ENCODE data around the gene RBMS2. TPM values are rescaled to one million over a fixed set of nuclear protein-coding genes. Genes with fewer than 3 reads are reported as not detected.

The RBMS2 gene
- total and polyA plus RNA-seq, 10 of the 15 experiments (the other 5 are each of a cell fraction or from before 2014, with no cell fraction given): 0.56 to 7.1 (median 2.4) TPM

DNA sequence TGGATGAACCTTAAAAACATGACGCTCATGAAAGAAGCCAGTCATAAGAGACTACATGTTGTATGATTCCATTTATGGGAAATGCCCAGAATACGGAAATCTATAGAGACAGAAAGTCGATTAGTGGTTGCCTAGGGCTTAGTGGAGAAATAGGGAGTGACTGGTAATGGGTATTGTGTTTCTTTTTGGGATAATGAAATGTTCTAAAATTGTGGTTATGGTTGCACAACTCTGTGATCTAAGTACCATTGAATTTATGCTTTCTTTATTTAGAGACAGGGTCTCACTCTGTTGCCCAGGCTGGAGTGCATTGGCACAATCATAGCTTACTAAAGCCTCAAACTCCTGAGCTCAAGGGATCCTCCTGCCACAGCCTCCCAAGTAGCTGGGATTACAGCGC lies 8.0 kb downstream of the RBMS2 start:
- ChIA-PET RAD21 (ENCODE audit: unreplicated experiment) (no interaction called here), SMC1A (ENCODE audit: uncharacterized antibody, unreplicated experiment) (interaction anchor here (1.4 kb wide), 1 partner anchor 16 kb away, joined by 5 read pairs; no protein-coding TSS in a partner anchor), CTCF (interaction anchor here (1.2 kb wide), 1 partner anchor 10 kb away, joined by 4 read pairs; no protein-coding TSS in a partner anchor), POLR2A (interaction anchor here (0.6 kb wide), 4 partner anchors 34 to 180 kb away, joined by 3 to 9 read pairs (median 6); no protein-coding TSS in a partner anchor)
- Histone ChIP-seq H3K4me3 (no peak overlapping the region), H3K9ac (ENCODE audit: control insufficient read depth, insufficient read depth, low read length) (no peak overlapping the region), H3K9me3 (replicated peaks; ENCODE audit: control insufficient read depth, insufficient read depth, low read length) (no peaks in the 10 kb centered on the region), H3K27me3 (replicated peaks in 1 of 2; ENCODE audit: control insufficient read depth in 2 of 2, insufficient read depth in 2 of 2, low read length in 1 of 2) (no peaks in the 10 kb centered on the region), H3K4me1 (ENCODE audit: control insufficient read depth, insufficient read depth, low read length) (no peaks in the 10 kb centered on the region), H3K79me2 (ENCODE audit: control insufficient read depth, insufficient read depth, low read length) (no peaks in the 10 kb centered on the region), H3K4me2 (ENCODE audit: control insufficient read depth, insufficient read depth) (no peak overlapping the region), H2AFZ (ENCODE audit: control insufficient read depth, low read depth, low read length) (no peak overlapping the region), H3K27ac (ENCODE audit: control insufficient read depth, insufficient read depth) (no peak overlapping the region), H4K20me1 (ENCODE audit: control insufficient read depth, insufficient read depth) (no peaks in the 10 kb centered on the region), H3K36me3 (ENCODE audit: control insufficient read depth in 2 of 2, insufficient read depth in 2 of 2, low read length in 1 of 2) (no peaks in the 10 kb centered on the region)
- WGBS (ENCODE audit: insufficient coverage, insufficient replicate concordance, low lambda C conversion rate, missing lambda C conversion rate): 53% methylated on average over 4 of the region's 4 CpGs
- ATAC-seq (no peak), FAIRE-seq (no peak), DNase-seq (ENCODE audit: low read depth, low spot score) (no peak)
- in situ Hi-C loops (cut with MboI): no loop called here
- BruUV-seq (replicated peaks): no TSS peak
- intact Hi-C loops (cut with micrococcal nuclease; ENCODE audit: unreplicated experiment): no loop called here
- TF ChIP-seq BHLHE40 (IDR thresholded peaks at IDR 0.05; ENCODE audit: borderline replicate concordance in 1 of 2, low read depth in 2 of 2, low read length in 1 of 2) (no peak), E2F4 (IDR thresholded peaks at IDR 0.05; ENCODE audit: low read depth, low read length) (no peak), FOXM1 (IDR thresholded peaks at IDR 0.05; ENCODE audit: low read depth, low read length) (no peak), KLF5 (IDR thresholded peaks at IDR 0.05; ENCODE audit: partially characterized antibody) (no peak), RUNX3 (IDR thresholded peaks at IDR 0.05; ENCODE audit: low read length) (no peak), PML (IDR thresholded peaks at IDR 0.05; ENCODE audit: low read length) (no peak), NRF1 (conservative IDR thresholded peaks at IDR 0.05; ENCODE audit: low read depth, low read length) (no peak), EZH2 (IDR thresholded peaks at IDR 0.05; ENCODE audit: borderline replicate concordance, control insufficient read depth, low read depth, low read length) (no peak), NR2C1 (IDR thresholded peaks at IDR 0.05) (no peak), ASH2L (IDR thresholded peaks at IDR 0.05; ENCODE audit: borderline replicate concordance, low read depth) (no peak), SPI1 (IDR thresholded peaks at IDR 0.05; ENCODE audit: borderline replicate concordance, insufficient read depth, low read depth, low read length) (no peak), KAT2A (conservative IDR thresholded peaks at IDR 0.05; ENCODE audit: control insufficient read depth, low read depth, low read length) (no peak), RBBP5 (conservative IDR thresholded peaks at IDR 0.05) (no peak), NFYB (IDR thresholded peaks at IDR 0.05; ENCODE audit: insufficient read depth, low read depth, low read length) (no peak), SMARCA5 (IDR thresholded peaks at IDR 0.05) (no peak)
- TF ChIP-seq, protein P1, sequence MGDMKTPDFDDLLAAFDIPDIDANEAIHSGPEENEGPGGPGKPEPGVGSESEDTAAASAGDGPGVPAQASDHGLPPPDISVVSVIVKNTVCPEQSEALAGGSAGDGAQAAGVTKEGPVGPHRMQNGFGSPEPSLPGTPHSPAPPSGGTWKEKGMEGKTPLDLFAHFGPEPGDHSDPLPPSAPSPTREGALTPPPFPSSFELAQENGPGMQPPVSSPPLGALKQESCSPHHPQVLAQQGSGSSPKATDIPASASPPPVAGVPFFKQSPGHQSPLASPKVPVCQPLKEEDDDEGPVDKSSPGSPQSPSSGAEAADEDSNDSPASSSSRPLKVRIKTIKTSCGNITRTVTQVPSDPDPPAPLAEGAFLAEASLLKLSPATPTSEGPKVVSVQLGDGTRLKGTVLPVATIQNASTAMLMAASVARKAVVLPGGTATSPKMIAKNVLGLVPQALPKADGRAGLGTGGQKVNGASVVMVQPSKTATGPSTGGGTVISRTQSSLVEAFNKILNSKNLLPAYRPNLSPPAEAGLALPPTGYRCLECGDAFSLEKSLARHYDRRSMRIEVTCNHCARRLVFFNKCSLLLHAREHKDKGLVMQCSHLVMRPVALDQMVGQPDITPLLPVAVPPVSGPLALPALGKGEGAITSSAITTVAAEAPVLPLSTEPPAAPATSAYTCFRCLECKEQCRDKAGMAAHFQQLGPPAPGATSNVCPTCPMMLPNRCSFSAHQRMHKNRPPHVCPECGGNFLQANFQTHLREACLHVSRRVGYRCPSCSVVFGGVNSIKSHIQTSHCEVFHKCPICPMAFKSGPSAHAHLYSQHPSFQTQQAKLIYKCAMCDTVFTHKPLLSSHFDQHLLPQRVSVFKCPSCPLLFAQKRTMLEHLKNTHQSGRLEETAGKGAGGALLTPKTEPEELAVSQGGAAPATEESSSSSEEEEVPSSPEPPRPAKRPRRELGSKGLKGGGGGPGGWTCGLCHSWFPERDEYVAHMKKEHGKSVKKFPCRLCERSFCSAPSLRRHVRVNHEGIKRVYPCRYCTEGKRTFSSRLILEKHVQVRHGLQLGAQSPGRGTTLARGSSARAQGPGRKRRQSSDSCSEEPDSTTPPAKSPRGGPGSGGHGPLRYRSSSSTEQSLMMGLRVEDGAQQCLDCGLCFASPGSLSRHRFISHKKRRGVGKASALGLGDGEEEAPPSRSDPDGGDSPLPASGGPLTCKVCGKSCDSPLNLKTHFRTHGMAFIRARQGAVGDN (IDR thresholded peaks at IDR 0.05): no peak
- TF ChIP-seq, protein P2, sequence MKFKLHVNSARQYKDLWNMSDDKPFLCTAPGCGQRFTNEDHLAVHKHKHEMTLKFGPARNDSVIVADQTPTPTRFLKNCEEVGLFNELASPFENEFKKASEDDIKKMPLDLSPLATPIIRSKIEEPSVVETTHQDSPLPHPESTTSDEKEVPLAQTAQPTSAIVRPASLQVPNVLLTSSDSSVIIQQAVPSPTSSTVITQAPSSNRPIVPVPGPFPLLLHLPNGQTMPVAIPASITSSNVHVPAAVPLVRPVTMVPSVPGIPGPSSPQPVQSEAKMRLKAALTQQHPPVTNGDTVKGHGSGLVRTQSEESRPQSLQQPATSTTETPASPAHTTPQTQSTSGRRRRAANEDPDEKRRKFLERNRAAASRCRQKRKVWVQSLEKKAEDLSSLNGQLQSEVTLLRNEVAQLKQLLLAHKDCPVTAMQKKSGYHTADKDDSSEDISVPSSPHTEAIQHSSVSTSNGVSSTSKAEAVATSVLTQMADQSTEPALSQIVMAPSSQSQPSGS (IDR thresholded peaks at IDR 0.05; ENCODE audit: low read length): no peak
